Aorta (tissue), 5 donors: ENCODE data around the gene TMPRSS11B. TPM values are rescaled to one million over a fixed set of nuclear protein-coding genes. Genes with fewer than 3 reads are reported as not detected.
A peak's percentile ranks its signal among the peaks of the same experiment; 100 is the strongest.

Experiments
- ATAC-seq: fragments of 200-7000 bp; cut with Tn5 transposase; one replicate; pipeline ENCODE4 v1.9.1; 2022; ENCODE audit warnings: moderate library complexity; ENCODE audit not compliant: low FRiP score
- DNase-seq, 2 donors: peaks; one replicate each; pipeline ENCODE4 v3.0.0-alpha.2; 2020
- H3K27ac ChIP-seq, 2 donors: one replicate each; pipeline ENCODE4 v1.5.1; 2013; ENCODE audit warnings: low read length in 2 of 2, mild to moderate bottlenecking in 2 of 2, moderate library complexity in 2 of 2, control low read depth in 1 of 2, inconsistent platforms in 1 of 2, low read depth in 1 of 2
- H3K27me3 ChIP-seq, 2 donors: one replicate each; pipeline ENCODE4 v1.6.1; 2013; ENCODE audit warnings: control low read depth in 1 of 2, low read length in 1 of 2, mild to moderate bottlenecking in 1 of 2, moderate library complexity in 1 of 2; ENCODE audit not compliant: insufficient read depth in 2 of 2, control insufficient read depth in 1 of 2
- H3K36me3 ChIP-seq, 2 donors: one replicate each; pipeline ENCODE4 v1.6.1; 2013; ENCODE audit warnings: control low read depth in 1 of 2, low read length in 1 of 2, mild to moderate bottlenecking in 1 of 2; ENCODE audit not compliant: insufficient read depth in 2 of 2, control insufficient read depth in 1 of 2
- H3K4me1 ChIP-seq, 2 donors: one replicate each; pipeline ENCODE4 v1.6.1; 2013; ENCODE audit warnings: low read length in 2 of 2, control low read depth in 1 of 2, mild to moderate bottlenecking in 1 of 2, moderate library complexity in 1 of 2; ENCODE audit not compliant: insufficient read depth in 2 of 2, control insufficient read depth in 1 of 2
- H3K4me3 ChIP-seq, 2 donors: one replicate each; pipeline ENCODE4 v1.5.1; 2013; ENCODE audit warnings: low read length in 2 of 2, control low read depth in 1 of 2, mild to moderate bottlenecking in 1 of 2
- H3K9me3 ChIP-seq: one replicate; pipeline ENCODE4 v1.6.1; 2013; ENCODE audit warnings: mild to moderate bottlenecking, low read length; ENCODE audit not compliant: control insufficient read depth
- WGBS, 2 donors: extraction: QIAGEN DNeasy Blood & Tissue Kit; methylation state at CpG; one replicate each; pipeline ENCODE4 v1.1.7; 2013; 5-methylcytosine and 5-hydroxymethylcytosine counted together
- intact Hi-C, 2 donors: fragments of 100-400 bp; cut with DNase I; formaldehyde crosslinking; loops; one replicate each; pipeline versions ENCODE4 v1.14.2 to v1.15.0; 2022
- polyA plus RNA-seq, 2 donors: library from polyadenylated mRNA; stranded (reverse); fragments of 200-250 nt; gene quantifications; one replicate each; pipeline ENCODE4 v1.2.3, GENCODE V29; 2013
- total RNA-seq, 2 donors: library from RNA; stranded (reverse); fragmentation: NEBNext Ultra II Directional; extraction: Animal tissue kit (Norgen Biotek cat#: 25700); gene quantifications; one replicate each; pipeline ENCODE4 v1.2.1, GENCODE V29; 2021
- donor health status: healthy with polysubstance abuse.
- donor health status: Bipolar disorder and iron deficiency.
- donor health status: DM: no; HTN: no; CAD: no.
- donor health status: DM: no; HTN: no; CAD: no.
- donor health status: DM: yes; HTN: yes; CAD: no.

TMPRSS11B gene
- total and polyA plus RNA-seq, 4 donors, result 0.31 to 1.0 TPM; not detected in 2

- intact Hi-C loops, result no loop called here
Observed at GRCh38 chr4:68277627-68278026, 32.1 kb upstream of the TMPRSS11B start.

GRCh38 chr4:68272860-68273259 is 27.4 kb upstream of the TMPRSS11B start:
- no peak for DNase-seq
- whole genome bisulfite sequencing, 2 donors, result 71 to 72% methylated on average over 2 of the region's 2 CpGs
- no peaks in the 10 kb centered on the region for H3K9me3 ChIP-seq
- no peak for ATAC-seq
- no peaks in the 10 kb centered on the region for H3K4me1 ChIP-seq
- H3K27me3 ChIP-seq, result peaks cover 0 to 1% of the 10 kb centered on the region in 2 donors
- intact Hi-C loops, result loop anchor here in 1 of 2 donors (2.0 kb wide), 1 partner anchor 104 kb away; no protein-coding TSS in a partner anchor
- H3K36me3 ChIP-seq, result no peaks in the 10 kb centered on the region
- H3K4me3 ChIP-seq, result no peak overlapping the region
- H3K27ac ChIP-seq, result no peak overlapping the region

More at GRCh38 chr4:68277627-68278026, 32.1 kb upstream of the TMPRSS11B start:
- Histone ChIP-seq H3K36me3 (no peaks in the 10 kb centered on the region), H3K4me3 (no peak overlapping the region), H3K4me1 (no peaks in the 10 kb centered on the region), H3K9me3 (no peaks in the 10 kb centered on the region), H3K27ac (no peak overlapping the region), H3K27me3 (peaks cover 0 to 1% of the 10 kb centered on the region in 2 donors)
- DNase-seq, result no peak
- ATAC-seq, result no peak
- WGBS, 2 donors, result 59% methylated on average over 2 of the region's 2 CpGs

- H3K27me3 ChIP-seq, result peaks cover 0 to 1% of the 10 kb centered on the region in 2 donors
- ATAC-seq, result no peak
- H3K36me3 ChIP-seq, result no peaks in the 10 kb centered on the region
- intact Hi-C loops, result loop anchor here in 1 of 2 donors (2.0 kb wide), 1 partner anchor 104 kb away; no protein-coding TSS in a partner anchor
- no peak overlapping the region for H3K27ac ChIP-seq
- H3K4me3 ChIP-seq, result no peak overlapping the region
- WGBS, 2 donors, result 20 to 27% methylated on average over 2 of the region's 2 CpGs
- H3K9me3 ChIP-seq, result no peaks in the 10 kb centered on the region
- no peak for DNase-seq
- H3K4me1 ChIP-seq, result no peaks in the 10 kb centered on the region
Observed at GRCh38 chr4:68272380-68272779, 26.9 kb upstream of the TMPRSS11B start.

GRCh38 chr4:68271851-68272357 is 26.4 kb upstream of the TMPRSS11B start:
- intact Hi-C loops, result loop anchor here (1.0 to 2.0 kb wide), 2 partner anchors 103 to 105 kb away; no protein-coding TSS in a partner anchor
- Histone ChIP-seq H3K4me1 (no peaks in the 10 kb centered on the region), H3K4me3 (no peak overlapping the region), H3K36me3 (no peaks in the 10 kb centered on the region), H3K9me3 (no peaks in the 10 kb centered on the region), H3K27ac (no peak overlapping the region), H3K27me3 (peaks cover 0 to 1% of the 10 kb centered on the region in 2 donors)
- 7 to 9% methylated on average over 11 of the region's 11 CpGs for WGBS, 2 donors
- DNase-seq (no peak), ATAC-seq (peak; percentile 78)

GRCh38 chr4:68267433-68267944 is 22.0 kb upstream of the TMPRSS11B start:
- ATAC-seq (no peak), DNase-seq (no peak)
- no peak overlapping the region for H3K27ac ChIP-seq
- no peaks in the 10 kb centered on the region for H3K9me3 ChIP-seq
- 32 to 35% methylated on average over 2 of the region's 2 CpGs for WGBS, 2 donors
- H3K27me3 ChIP-seq, result no peaks in the 10 kb centered on the region
- no peaks in the 10 kb centered on the region for H3K36me3 ChIP-seq
- no peak overlapping the region for H3K4me3 ChIP-seq
- H3K4me1 ChIP-seq, result no peaks in the 10 kb centered on the region
- intact Hi-C loops, result no loop called here

GRCh38 chr4:68264875-68265565 is 19.5 kb upstream of the TMPRSS11B start:
- no peak for DNase-seq
- no peak overlapping the region for H3K4me3 ChIP-seq
- H3K36me3 ChIP-seq, result no peaks in the 10 kb centered on the region
- H3K9me3 ChIP-seq, result no peaks in the 10 kb centered on the region
- H3K27ac ChIP-seq, result no peak overlapping the region
- ATAC-seq, result no peak
- no peaks in the 10 kb centered on the region for H3K4me1 ChIP-seq
- intact Hi-C loops, result no loop called here
- H3K27me3 ChIP-seq, result no peaks in the 10 kb centered on the region
- 61 to 66% methylated on average over 3 of the region's 3 CpGs for WGBS, 2 donors

- no peak overlapping the region for H3K4me3 ChIP-seq
- ATAC-seq (no peak), DNase-seq (no peak)
- WGBS, 2 donors, result 29 to 34% methylated on average over 1 of the region's 1 CpG
- H3K36me3 ChIP-seq, result no peaks in the 10 kb centered on the region
- intact Hi-C loops, result no loop called here
- no peak overlapping the region for H3K27ac ChIP-seq
- H3K27me3 ChIP-seq, result no peaks in the 10 kb centered on the region
- H3K4me1 ChIP-seq, result no peaks in the 10 kb centered on the region
- H3K9me3 ChIP-seq, result no peaks in the 10 kb centered on the region
Observed at GRCh38 chr4:68259191-68259590, 13.7 kb upstream of the TMPRSS11B start.

GRCh38 chr4:68257719-68258118 is 12.2 kb upstream of the TMPRSS11B start:
- DNase-seq, result no peak
- H3K4me3 ChIP-seq, result no peak overlapping the region
- no peaks in the 10 kb centered on the region for H3K4me1 ChIP-seq
- H3K27ac ChIP-seq, result no peak overlapping the region
- no peaks in the 10 kb centered on the region for H3K36me3 ChIP-seq
- intact Hi-C loops, result no loop called here
- H3K9me3 ChIP-seq, result no peaks in the 10 kb centered on the region
- no peaks in the 10 kb centered on the region for H3K27me3 ChIP-seq
- no peak for ATAC-seq
- WGBS, 2 donors, result 44 to 70% methylated on average over 5 of the region's 5 CpGs

- Histone ChIP-seq H3K4me1 (no peaks in the 10 kb centered on the region), H3K27ac (no peak overlapping the region), H3K36me3 (no peaks in the 10 kb centered on the region), H3K4me3 (no peak overlapping the region), H3K9me3 (no peaks in the 10 kb centered on the region), H3K27me3 (no peaks in the 10 kb centered on the region)
- ATAC-seq, result no peak
- intact Hi-C loops, result no loop called here
- 60 to 71% methylated on average over 3 of the region's 3 CpGs for WGBS, 2 donors
- DNase-seq, result no peak
Observed at GRCh38 chr4:68256284-68256683, 10.8 kb upstream of the TMPRSS11B start.
